ENCODE results near the gene TSC2. TPM values are rescaled to one million over a fixed set of nuclear protein-coding genes. Genes with fewer than 3 reads are reported as not detected.

The TSC2 gene
- total and polyA plus RNA-seq, 2 donors (not counting 3 experiments of a cell fraction or from before 2014, with no cell fraction given), result 87.9 to 144 TPM

- intact Hi-C loops (cut with micrococcal nuclease) (loop anchor here (2.0 kb wide), 1 partner anchor 35 kb away; no protein-coding TSS in a partner anchor), dilution Hi-C loops (cut with MboI; ENCODE audit: extremely low pct_ligation_motif_present, low sequenced_read_pairs) (no loop called here)
- ChIA-PET CTCF (interaction anchor here (1.2 to 3.1 kb wide), 2 partner anchors 10 to 34 kb away, joined by 3 to 93 read pairs; partner anchors contain the start of genes NTHL1 and TSC2), POLR2A (no interaction called here)
- no peaks in the 10 kb centered on the region for H3K79me2 ChIP-seq (ENCODE audit: control insufficient read depth, insufficient read depth, low read length)
- no peak for DNase-seq (ENCODE audit: low read depth, low spot score)
- no peak overlapping the region for H3K27ac ChIP-seq (ENCODE audit: insufficient read depth, low read depth, low read length)
- BruUV-seq (replicated peaks), result no TSS peak
- no peaks in the 10 kb centered on the region for H3K9me3 ChIP-seq (replicated peaks; ENCODE audit: control insufficient read depth, insufficient read depth, low read length)
- H4K20me1 ChIP-seq (replicated peaks; ENCODE audit: control insufficient read depth, extremely low read depth, insufficient read depth, low read length), result no peaks in the 10 kb centered on the region
- H2AFZ ChIP-seq (ENCODE audit: low read depth, low read length), result no peak overlapping the region
- H3K36me3 ChIP-seq (ENCODE audit: control insufficient read depth in 2 of 2, extremely low read depth in 1 of 2, insufficient read depth in 2 of 2, low read length in 2 of 2), result peaks cover 5 to 49% of the 10 kb centered on the region in 2 experiments
- no peak overlapping the region for H3K4me2 ChIP-seq (ENCODE audit: insufficient read depth, low read length)
- H3K9me1 ChIP-seq (replicated peaks; ENCODE audit: control insufficient read depth, extremely low read depth, insufficient read depth, low read length), result no peaks in the 10 kb centered on the region
- H3K4me1 ChIP-seq (ENCODE audit: control insufficient read depth, extremely low read depth, insufficient read depth, low read length), result no peaks in the 10 kb centered on the region
- no peak overlapping the region for H3K4me3 ChIP-seq (replicated peaks in 1 of 3; ENCODE audit: insufficient read depth in 1 of 3, low read depth in 1 of 3, low read length in 3 of 3)
- no peak for FAIRE-seq
- no peak overlapping the region for H3K9ac ChIP-seq (replicated peaks; ENCODE audit: extremely low read depth, insufficient read depth, low read length)
- no peaks in the 10 kb centered on the region for H3K27me3 ChIP-seq (ENCODE audit: control insufficient read depth in 2 of 2, insufficient read depth in 2 of 2, low read length in 2 of 2)
- TF ChIP-seq FOS (IDR thresholded peaks at IDR 0.05; ENCODE audit: borderline replicate concordance, insufficient read depth, low read length), result no peak
Observed at GRCh38 chr16:2057438-2057837, 9.7 kb downstream of the TSC2 start.

GRCh38 chr16:2058420-2058819 lies 10.6 kb downstream of the TSC2 start:
- H3K4me1 ChIP-seq (ENCODE audit: control insufficient read depth, extremely low read depth, insufficient read depth, low read length), result no peaks in the 10 kb centered on the region
- H2AFZ ChIP-seq (ENCODE audit: low read depth, low read length), result no peak overlapping the region
- intact Hi-C loops (cut with micrococcal nuclease), result no loop called here
- H3K36me3 ChIP-seq (ENCODE audit: control insufficient read depth in 2 of 2, extremely low read depth in 1 of 2, insufficient read depth in 2 of 2, low read length in 2 of 2), result peaks cover 2 to 51% of the 10 kb centered on the region in 2 experiments
- dilution Hi-C loops (cut with MboI; ENCODE audit: extremely low pct_ligation_motif_present, low sequenced_read_pairs), result no loop called here
- H3K9me1 ChIP-seq (replicated peaks; ENCODE audit: control insufficient read depth, extremely low read depth, insufficient read depth, low read length), result no peaks in the 10 kb centered on the region
- no peak overlapping the region for H3K4me2 ChIP-seq (ENCODE audit: insufficient read depth, low read length)
- CTCF ChIA-PET, result interaction anchor here (1.0 kb wide), 1 partner anchor 83 kb away, joined by 3 read pairs; no protein-coding TSS in a partner anchor
- H3K4me3 ChIP-seq (replicated peaks in 1 of 3; ENCODE audit: insufficient read depth in 1 of 3, low read depth in 1 of 3, low read length in 3 of 3), result no peak overlapping the region
- no peaks in the 10 kb centered on the region for H3K9me3 ChIP-seq (replicated peaks; ENCODE audit: control insufficient read depth, insufficient read depth, low read length)
- no TSS peak for BruUV-seq (replicated peaks)
- DNase-seq (ENCODE audit: low read depth, low spot score) (no peak), FAIRE-seq (no peak)
- no peaks in the 10 kb centered on the region for H3K27me3 ChIP-seq (ENCODE audit: control insufficient read depth in 2 of 2, insufficient read depth in 2 of 2, low read length in 2 of 2)
- no peak overlapping the region for H3K27ac ChIP-seq (ENCODE audit: insufficient read depth, low read depth, low read length)
- H4K20me1 ChIP-seq (replicated peaks; ENCODE audit: control insufficient read depth, extremely low read depth, insufficient read depth, low read length), result no peaks in the 10 kb centered on the region
- TF ChIP-seq GATA2 (IDR thresholded peaks at IDR 0.05; ENCODE audit: insufficient read depth, insufficient read length, low read depth, low read length), result no peak
- TF ChIP-seq MYC (IDR thresholded peaks at IDR 0.05; ENCODE audit: low read depth, low read length), result no peak
- TF ChIP-seq FOS (IDR thresholded peaks at IDR 0.05; ENCODE audit: borderline replicate concordance, insufficient read depth, low read length), result no peak
- TF ChIP-seq CTCF (IDR thresholded peaks at IDR 0.05; ENCODE audit: extremely low read depth in 1 of 2, insufficient read depth in 1 of 2, low read depth in 1 of 2, low read length in 2 of 2), result no peak
- no peak for TF ChIP-seq JUN (IDR thresholded peaks at IDR 0.05; ENCODE audit: borderline replicate concordance, insufficient read depth, insufficient read length, low read depth)
- TF ChIP-seq POLR2AphosphoS5 (IDR thresholded peaks at IDR 0.05; ENCODE audit: insufficient read depth, low read depth, low read length), result no peak
- TF ChIP-seq POLR2A (IDR thresholded peaks at IDR 0.05; ENCODE audit: low read depth, low read length), result no peak
- no peak for TF ChIP-seq EZH2 (IDR thresholded peaks at IDR 0.05; ENCODE audit: borderline replicate concordance, low read depth, low read length, severe bottlenecking)
- no peak for TF ChIP-seq MAX (IDR thresholded peaks at IDR 0.05; ENCODE audit: insufficient read depth, insufficient read length)
- POLR2A ChIA-PET, result no interaction called here
- no peak overlapping the region for H3K9ac ChIP-seq (replicated peaks; ENCODE audit: extremely low read depth, insufficient read depth, low read length)
- no peaks in the 10 kb centered on the region for H3K79me2 ChIP-seq (ENCODE audit: control insufficient read depth, insufficient read depth, low read length)

All from endothelial cell of umbilical vein (primary cell).